NB4 (cell line): ENCODE results near the gene TAGLN2.

Source experiments
- DNase-seq: peaks from one replicate; pipeline ENCODE4 v3.0.0; 2010; ENCODE audit warnings: low read depth
- H3K4me3 ChIP-seq: one replicate; pipeline ENCODE4 v1.5.1; 2011; ENCODE audit warnings: mild to moderate bottlenecking, low read depth, low read length, moderate library complexity
- MAX ChIP-seq: IDR thresholded peaks from 2 replicates; pipeline ENCODE4 v1.6.1; 2011; ENCODE audit warnings: low read depth, low read length
- MYC ChIP-seq: IDR thresholded peaks from 2 replicates; pipeline ENCODE4 v1.6.1; 2011; ENCODE audit warnings: low read depth, low read length
- POLR2A ChIP-seq: IDR thresholded peaks from 2 replicates; pipeline ENCODE4 v1.6.1; 2011; ENCODE audit warnings: mild to moderate bottlenecking; ENCODE audit not compliant: insufficient read length; ENCODE audit errors: extremely low read depth
- TF ChIP-seq, protein P1 (sequence below): IDR thresholded peaks from one replicate; pipeline ENCODE4 v1.5.1; 2012; ENCODE audit warnings: low read depth, low read length

Gene TAGLN2

GRCh38 chr1:159883134-159883533 lies 42.2 kb downstream of the TAGLN2 start:
- H3K4me3 ChIP-seq = no peak overlapping the region
- DNase-seq = no peak
- TF ChIP-seq POLR2A (no peak), MAX (no peak), MYC (no peak)
- TF ChIP-seq, protein P1, sequence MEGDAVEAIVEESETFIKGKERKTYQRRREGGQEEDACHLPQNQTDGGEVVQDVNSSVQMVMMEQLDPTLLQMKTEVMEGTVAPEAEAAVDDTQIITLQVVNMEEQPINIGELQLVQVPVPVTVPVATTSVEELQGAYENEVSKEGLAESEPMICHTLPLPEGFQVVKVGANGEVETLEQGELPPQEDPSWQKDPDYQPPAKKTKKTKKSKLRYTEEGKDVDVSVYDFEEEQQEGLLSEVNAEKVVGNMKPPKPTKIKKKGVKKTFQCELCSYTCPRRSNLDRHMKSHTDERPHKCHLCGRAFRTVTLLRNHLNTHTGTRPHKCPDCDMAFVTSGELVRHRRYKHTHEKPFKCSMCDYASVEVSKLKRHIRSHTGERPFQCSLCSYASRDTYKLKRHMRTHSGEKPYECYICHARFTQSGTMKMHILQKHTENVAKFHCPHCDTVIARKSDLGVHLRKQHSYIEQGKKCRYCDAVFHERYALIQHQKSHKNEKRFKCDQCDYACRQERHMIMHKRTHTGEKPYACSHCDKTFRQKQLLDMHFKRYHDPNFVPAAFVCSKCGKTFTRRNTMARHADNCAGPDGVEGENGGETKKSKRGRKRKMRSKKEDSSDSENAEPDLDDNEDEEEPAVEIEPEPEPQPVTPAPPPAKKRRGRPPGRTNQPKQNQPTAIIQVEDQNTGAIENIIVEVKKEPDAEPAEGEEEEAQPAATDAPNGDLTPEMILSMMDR = no peak

DNA sequence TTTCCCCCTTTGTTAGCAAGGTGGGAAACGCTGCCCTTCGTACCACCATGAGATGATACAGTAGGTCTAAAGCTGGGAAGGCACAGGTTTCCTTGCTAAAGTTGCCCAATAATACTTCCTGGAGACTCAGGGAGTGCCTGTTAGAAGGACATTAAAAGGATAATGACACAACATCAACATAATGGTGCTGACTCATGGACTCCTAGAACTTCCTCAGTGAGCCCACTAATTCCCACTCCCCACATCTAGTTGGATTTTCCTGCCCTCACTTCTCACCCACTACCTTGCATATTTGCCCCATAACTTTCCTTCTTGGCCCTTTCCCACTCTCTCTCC lies 42.8 kb downstream of the TAGLN2 start:
- DNase-seq = peak; percentile 28
- TF ChIP-seq POLR2A (no peak), MAX (no peak), MYC (no peak)
- TF ChIP-seq, protein P1 = no peak
- no peak overlapping the region for H3K4me3 ChIP-seq

- no peak overlapping the region for H3K4me3 ChIP-seq
- DNase-seq = peak; percentile 38
- TF ChIP-seq MAX (no peak), POLR2A (no peak), MYC (no peak)
- TF ChIP-seq, protein P1 = no peak
Observed at GRCh38 chr1:159881622-159882526, 43.4 kb downstream of the TAGLN2 start.

GRCh38 chr1:159880430-159880829 lies 44.9 kb downstream of the TAGLN2 start:
- no peak overlapping the region for H3K4me3 ChIP-seq
- DNase-seq = peak; percentile 34
- TF ChIP-seq MAX (no peak), POLR2A (no peak), MYC (no peak)
- TF ChIP-seq, protein P1 = no peak

- TF ChIP-seq, protein P1 = no peak
- TF ChIP-seq MYC = peak; percentile 50; the same call in 1 of the 2 replicates
- H3K4me3 ChIP-seq = no peak overlapping the region
- DNase-seq = peak; percentile 88
Observed at GRCh38 chr1:159879977-159880376, 45.3 kb downstream of the TAGLN2 start.

DNA sequence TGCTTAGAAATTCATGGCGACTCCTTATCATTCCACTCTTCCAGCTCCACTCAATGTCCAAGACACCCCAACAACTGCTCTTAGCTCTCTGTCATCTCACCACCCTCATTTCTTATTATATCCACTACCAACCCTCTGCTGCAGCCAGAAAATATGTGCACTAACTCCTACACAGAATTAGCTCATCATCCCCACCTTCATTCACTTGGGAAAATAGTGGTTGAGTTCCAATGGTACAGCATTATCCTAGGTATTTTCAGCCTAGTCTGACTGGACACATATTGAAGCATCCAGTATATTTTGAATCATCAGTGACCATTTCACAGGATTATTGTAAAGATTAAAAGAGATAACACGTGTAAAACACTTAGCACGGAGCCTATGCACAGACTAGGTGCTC lies 46.2 kb downstream of the TAGLN2 start:
- TF ChIP-seq MYC = no peak
- TF ChIP-seq, protein P1 = no peak
- no peak for TF ChIP-seq POLR2A
- no peak for TF ChIP-seq MAX
- DNase-seq = no peak
- no peak overlapping the region for H3K4me3 ChIP-seq
